GM18951 (cell line): ENCODE results near the gene SERBP1.

ENCODE experiments used
- POLR2A ChIP-seq: IDR thresholded peaks from 4 replicates; pipeline ENCODE4 v1.6.1; 2011; ENCODE audit warnings: mild to moderate bottlenecking; ENCODE audit not compliant: insufficient read length, insufficient read depth; ENCODE audit errors: extremely low read depth
- in situ Hi-C: fragments of 300-500 bp; cut with MboI; formaldehyde crosslinking; loops from one replicate; pipeline ENCODE4 v1.12.0; 2022; ENCODE audit warnings: low sequenced_read_pairs, mixed read lengths, inconsistent platforms; ENCODE audit not compliant: unreplicated experiment

SERBP1 gene

DNA sequence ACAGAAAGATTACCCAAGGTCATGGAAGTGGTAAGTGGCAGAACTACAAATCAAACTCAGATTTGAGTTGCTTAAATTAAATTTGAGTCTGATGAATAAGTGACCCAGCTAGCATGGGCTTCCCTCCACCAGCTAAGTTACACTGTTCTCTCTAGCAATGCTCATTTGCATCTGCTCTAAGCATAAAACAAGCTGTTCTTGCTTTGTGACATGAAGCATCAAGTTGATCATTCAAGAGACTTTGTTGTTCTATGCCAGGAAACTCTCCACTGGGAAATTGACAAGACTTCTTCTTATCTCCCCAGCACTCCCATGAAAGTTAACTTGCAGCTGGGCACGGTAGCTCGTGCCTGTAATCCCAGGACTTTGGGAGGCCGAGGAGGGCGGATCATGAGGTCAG is 49.0 kb downstream of the SERBP1 start:
- in situ Hi-C loops: no loop called here
- no peak for TF ChIP-seq POLR2A

DNA sequence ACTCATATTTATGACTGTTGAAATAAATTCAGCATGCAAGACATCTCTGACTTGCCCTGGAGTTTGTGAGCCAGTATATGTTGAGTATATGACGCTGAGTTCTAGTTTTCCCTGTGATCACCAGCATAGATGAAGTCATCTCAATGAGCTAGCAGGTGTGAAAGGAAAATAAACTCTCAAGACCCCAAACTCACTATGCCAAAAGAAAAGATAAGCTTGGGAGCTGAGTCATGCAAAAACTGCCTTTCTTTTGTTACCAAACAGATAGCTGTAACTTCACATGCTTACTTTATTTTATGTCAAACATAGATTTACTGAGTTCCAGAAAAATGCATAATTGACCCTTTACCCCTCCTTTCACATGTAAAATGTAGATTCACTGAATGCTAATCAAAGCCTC is 52.9 kb downstream of the SERBP1 start:
- no peak for TF ChIP-seq POLR2A
- in situ Hi-C loops: no loop called here

DNA sequence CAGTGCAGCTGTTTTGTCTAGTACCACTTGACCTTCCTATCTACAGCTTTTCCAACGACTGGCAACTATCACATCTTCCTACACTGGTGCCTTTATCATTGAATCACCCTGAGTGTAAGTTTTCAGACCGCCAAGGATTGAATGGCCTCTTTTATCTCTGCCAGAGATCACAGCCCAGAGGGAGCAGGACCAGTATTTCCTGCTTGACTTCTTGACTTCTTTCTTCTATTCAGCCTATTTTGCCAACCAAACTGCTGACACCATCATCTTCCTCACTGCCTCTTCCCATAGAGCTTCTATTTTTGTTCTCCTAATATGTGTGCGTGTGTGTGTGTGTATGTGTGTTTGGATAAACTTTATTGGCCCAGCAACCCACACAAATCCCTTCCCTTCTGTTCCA is 53.8 kb downstream of the SERBP1 start:
- no peak for TF ChIP-seq POLR2A
- in situ Hi-C loops: no loop called here

DNA sequence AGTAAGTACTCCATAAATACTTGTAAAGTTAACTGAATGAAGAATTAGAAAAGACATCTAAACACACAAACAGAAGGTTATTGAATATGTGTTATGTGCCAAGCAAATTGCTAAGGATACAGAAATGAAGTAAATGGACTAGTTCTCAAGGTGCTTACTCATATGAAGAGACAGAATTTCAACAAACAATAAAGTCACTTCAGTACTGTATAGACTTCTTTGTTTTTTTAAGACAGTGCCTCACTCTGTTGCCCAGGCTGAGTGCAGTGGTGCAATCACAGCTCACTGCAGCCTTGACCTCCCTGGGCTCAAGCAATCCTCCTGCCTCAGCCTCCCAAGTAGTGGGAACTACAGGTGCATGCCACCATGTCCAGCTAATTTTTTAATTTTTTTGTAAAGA is 57.3 kb downstream of the SERBP1 start:
- in situ Hi-C loops: no loop called here
- no peak for TF ChIP-seq POLR2A

DNA sequence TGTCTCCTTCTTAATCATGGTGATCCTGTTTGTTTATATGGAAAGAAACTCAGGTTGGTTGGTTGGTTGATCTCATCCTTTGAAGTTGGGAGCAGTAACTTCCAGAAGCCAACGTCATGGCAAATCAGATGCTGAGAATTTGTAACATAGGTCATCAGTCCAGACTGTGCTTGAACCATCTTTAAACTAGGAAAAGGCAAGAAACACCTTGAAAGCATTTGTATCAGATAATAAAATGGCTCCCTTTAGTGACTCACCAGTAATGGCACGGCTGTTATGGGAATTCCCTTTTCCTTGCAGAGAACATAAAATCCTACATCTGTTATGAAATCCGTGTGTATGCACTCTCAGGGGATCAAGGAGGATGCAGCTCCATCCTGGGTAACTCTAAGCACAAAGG is 58.1 kb downstream of the SERBP1 start:
- in situ Hi-C loops: no loop called here
- no peak for TF ChIP-seq POLR2A

DNA sequence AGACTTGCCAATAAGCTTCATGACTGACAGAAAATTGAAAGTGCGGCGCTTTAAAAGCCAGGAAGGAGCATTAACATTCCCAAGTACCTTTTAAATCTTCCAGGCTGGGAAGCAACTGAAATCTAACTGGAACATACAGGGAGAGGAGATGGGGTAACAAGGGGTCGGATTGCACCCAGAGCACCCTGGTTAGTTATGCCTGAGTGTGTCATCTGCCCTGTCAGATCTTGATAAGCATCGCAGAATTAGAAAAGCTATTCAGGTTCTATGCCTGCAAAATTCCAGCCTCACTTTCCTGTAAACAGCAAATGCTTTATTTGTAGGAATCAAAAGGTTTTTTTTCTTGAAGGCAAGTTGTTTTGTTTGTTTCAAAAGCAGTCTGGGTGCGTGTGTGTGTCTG is 58.5 kb downstream of the SERBP1 start:
- TF ChIP-seq POLR2A: no peak
- in situ Hi-C loops: no loop called here

DNA sequence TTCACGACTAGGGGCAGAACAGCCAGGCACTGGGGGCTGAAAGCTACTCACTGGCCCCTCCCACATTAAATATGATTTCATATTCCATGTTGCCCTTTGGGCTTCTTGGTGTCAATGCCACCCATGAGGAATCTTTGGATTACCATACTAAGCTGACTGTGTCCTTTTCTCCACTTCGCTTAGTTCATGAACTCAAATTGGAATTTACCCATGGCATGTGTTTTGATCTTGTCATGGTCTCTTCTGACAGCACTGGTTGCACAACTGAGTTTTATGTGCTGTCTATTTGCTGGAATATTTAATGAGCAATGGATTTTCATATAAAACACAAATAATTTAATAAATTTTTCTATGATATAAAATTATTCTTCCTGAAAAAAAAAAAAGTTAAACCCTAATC is 59.2 kb downstream of the SERBP1 start:
- in situ Hi-C loops: no loop called here

DNA sequence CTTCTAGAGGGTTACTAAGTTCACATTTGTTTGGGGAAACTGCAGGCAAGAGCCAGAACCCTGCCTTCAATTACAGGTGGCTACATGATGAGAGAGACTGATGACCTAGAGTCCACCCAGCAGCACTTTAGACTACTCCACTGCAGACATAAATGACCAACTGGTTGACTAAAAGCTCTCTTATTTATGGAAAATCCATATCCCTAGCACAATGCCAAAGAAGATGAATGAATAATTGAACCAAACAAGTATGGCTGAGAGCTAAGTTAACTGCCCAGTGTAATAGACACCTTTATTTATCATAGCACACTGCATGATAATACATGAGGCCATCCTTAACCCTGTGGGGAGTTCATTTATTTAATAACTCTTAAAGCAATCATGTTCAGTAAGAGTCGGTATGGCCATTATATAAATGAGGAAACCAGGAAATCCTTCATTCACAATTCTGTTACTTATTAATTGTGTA is 62.1 kb downstream of the SERBP1 start:
- in situ Hi-C loops: no loop called here
- no peak for TF ChIP-seq POLR2A

More for the DNA sequence above, 59.2 kb downstream of the SERBP1 start:
- no peak for TF ChIP-seq POLR2A

DNA sequence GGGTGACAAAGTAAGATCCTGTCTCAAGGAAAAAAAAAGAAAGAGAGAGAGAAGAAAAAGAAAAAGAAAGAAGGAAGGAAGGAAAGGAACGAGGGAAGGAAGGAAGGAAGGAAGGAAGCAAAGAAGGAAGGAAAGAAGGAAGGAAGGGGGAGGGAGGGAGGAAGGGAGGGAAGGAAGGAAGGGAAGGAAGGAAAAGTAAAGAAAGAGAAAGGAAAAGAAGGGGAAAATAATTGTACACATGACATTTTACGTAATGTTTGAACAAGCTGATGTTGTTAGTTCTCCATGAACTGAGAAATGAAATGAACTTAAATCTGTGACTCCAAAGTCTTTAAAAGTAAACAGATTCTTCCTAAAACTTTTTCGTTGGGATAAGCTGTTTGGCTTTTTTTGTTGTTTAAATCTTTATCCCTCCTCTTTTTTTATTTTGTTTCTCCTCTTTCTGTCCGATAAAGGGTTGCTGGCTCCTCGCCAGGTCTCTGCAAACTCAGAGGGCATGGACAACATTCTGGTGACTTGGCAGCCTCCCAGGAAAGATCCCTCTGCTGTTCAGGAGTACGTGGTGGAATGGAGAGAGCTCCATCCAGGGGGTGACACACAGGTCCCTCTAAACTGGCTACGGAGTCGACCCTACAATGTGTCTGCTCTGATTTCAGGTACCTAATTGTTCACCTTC is 62.7 kb downstream of the SERBP1 start:
- no peak for TF ChIP-seq POLR2A
- in situ Hi-C loops: no loop called here

DNA sequence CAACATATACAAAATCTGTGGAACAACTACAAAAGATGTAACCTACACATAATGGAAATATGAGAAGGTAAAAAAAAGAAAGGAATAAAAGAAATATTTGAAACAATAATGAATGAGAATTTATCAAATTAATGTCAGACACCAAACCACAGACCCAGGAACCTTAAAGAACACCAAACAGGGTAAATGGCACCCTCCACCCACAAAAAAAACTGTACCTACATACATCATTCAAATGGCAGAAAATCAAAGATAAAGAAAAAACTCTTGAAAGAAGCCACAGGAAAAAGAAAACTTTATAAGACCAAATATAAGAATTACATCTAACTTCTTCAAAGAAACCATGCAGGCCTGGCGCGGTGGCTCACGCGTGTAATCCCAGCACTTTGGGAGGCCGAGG is 68.6 kb downstream of the SERBP1 start:
- in situ Hi-C loops: no loop called here
- no peak for TF ChIP-seq POLR2A

DNA sequence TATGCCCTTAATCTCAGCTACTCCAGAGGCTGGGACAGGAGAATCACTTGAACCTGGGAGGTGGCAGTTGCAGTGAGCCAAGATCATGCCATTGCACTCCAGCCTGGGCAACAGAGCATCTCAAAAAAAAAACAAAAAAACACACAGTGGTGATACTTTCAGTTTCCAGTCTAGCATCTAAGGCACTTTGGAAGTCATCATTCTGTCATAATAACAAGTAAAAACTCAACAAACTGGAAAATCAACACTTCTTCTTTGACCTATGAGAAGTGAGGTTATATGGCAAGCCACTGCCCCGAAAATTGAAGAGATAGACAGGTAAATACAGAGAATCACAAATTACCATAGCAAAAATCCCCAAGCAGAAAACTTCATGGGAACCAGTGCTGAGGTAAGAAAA is 70.6 kb downstream of the SERBP1 start:
- TF ChIP-seq POLR2A: no peak

More for the DNA sequence above, 70.6 kb downstream of the SERBP1 start:
- in situ Hi-C loops: no loop called here
